ENCODE results near the gene CLCN6.

The CLCN6 gene

GRCh38 chr1:11813021-11813420 is 7.0 kb downstream of the CLCN6 start:
- TF ChIP-seq GATA2 (IDR thresholded peaks at IDR 0.05; ENCODE audit: low read depth, low read length), result no peak
- TF ChIP-seq GATA3 (IDR thresholded peaks at IDR 0.05; ENCODE audit: low read depth, low read length), result no peak

GRCh38 chr1:11817192-11817591 is 11.2 kb downstream of the CLCN6 start:
- TF ChIP-seq GATA3 (IDR thresholded peaks at IDR 0.05; ENCODE audit: low read depth, low read length) (no peak), GATA2 (IDR thresholded peaks at IDR 0.05; ENCODE audit: low read depth, low read length) (no peak)

- TF ChIP-seq GATA2 (IDR thresholded peaks at IDR 0.05; ENCODE audit: low read depth, low read length) (no peak), GATA3 (IDR thresholded peaks at IDR 0.05; ENCODE audit: low read depth, low read length) (no peak)
These were observed 16.1 kb downstream of the CLCN6 start for GRCh38 chr1:11822091-11822490.

GRCh38 chr1:11823366-11824137 is 17.6 kb downstream of the CLCN6 start:
- TF ChIP-seq GATA2 (IDR thresholded peaks at IDR 0.05; ENCODE audit: low read depth, low read length) (no peak), GATA3 (IDR thresholded peaks at IDR 0.05; ENCODE audit: low read depth, low read length) (no peak)

GRCh38 chr1:11825131-11825530 is 19.1 kb downstream of the CLCN6 start:
- TF ChIP-seq GATA3 (IDR thresholded peaks at IDR 0.05; ENCODE audit: low read depth, low read length) (no peak), GATA2 (IDR thresholded peaks at IDR 0.05; ENCODE audit: low read depth, low read length) (no peak)

- TF ChIP-seq GATA2 (IDR thresholded peaks at IDR 0.05; ENCODE audit: low read depth, low read length) (no peak), GATA3 (IDR thresholded peaks at IDR 0.05; ENCODE audit: low read depth, low read length) (no peak)
These were observed 21.0 kb downstream of the CLCN6 start for GRCh38 chr1:11826946-11827345.

GRCh38 chr1:11828511-11828910 is 22.5 kb downstream of the CLCN6 start:
- no peak for TF ChIP-seq GATA2 (IDR thresholded peaks at IDR 0.05; ENCODE audit: low read depth, low read length)
- TF ChIP-seq GATA3 (IDR thresholded peaks at IDR 0.05; ENCODE audit: low read depth, low read length), result no peak

GRCh38 chr1:11831945-11832725 is 26.1 kb downstream of the CLCN6 start:
- TF ChIP-seq GATA3 (IDR thresholded peaks at IDR 0.05; ENCODE audit: low read depth, low read length) (no peak), GATA2 (IDR thresholded peaks at IDR 0.05; ENCODE audit: low read depth, low read length) (no peak)

- TF ChIP-seq GATA2 (IDR thresholded peaks at IDR 0.05; ENCODE audit: low read depth, low read length) (no peak), GATA3 (IDR thresholded peaks at IDR 0.05; ENCODE audit: low read depth, low read length) (no peak)
These were observed 27.5 kb downstream of the CLCN6 start for GRCh38 chr1:11833497-11833896.

GRCh38 chr1:11833900-11834299 is 27.9 kb downstream of the CLCN6 start:
- TF ChIP-seq GATA3 (IDR thresholded peaks at IDR 0.05; ENCODE audit: low read depth, low read length), result no peak
- TF ChIP-seq GATA2 (IDR thresholded peaks at IDR 0.05; ENCODE audit: low read depth, low read length), result no peak

- TF ChIP-seq GATA2 (IDR thresholded peaks at IDR 0.05; ENCODE audit: low read depth, low read length) (no peak), GATA3 (IDR thresholded peaks at IDR 0.05; ENCODE audit: low read depth, low read length) (no peak)
These were observed 29.6 kb downstream of the CLCN6 start for GRCh38 chr1:11835441-11836225.

- TF ChIP-seq GATA2 (IDR thresholded peaks at IDR 0.05; ENCODE audit: low read depth, low read length), result no peak
These were observed 31.2 kb downstream of the CLCN6 start for GRCh38 chr1:11836955-11837766.

- TF ChIP-seq GATA3 (IDR thresholded peaks at IDR 0.05; ENCODE audit: low read depth, low read length) (no peak), GATA2 (IDR thresholded peaks at IDR 0.05; ENCODE audit: low read depth, low read length) (no peak)
These were observed 31.9 kb downstream of the CLCN6 start for GRCh38 chr1:11837767-11838348.

All from SH-SY5Y (cell line).